GM15510 (cell line): ENCODE results near the gene MAP3K3.

Source experiments
- POLR2A ChIP-seq: IDR thresholded peaks from 3 replicates; pipeline ENCODE4 v1.6.1; 2011; ENCODE audit warnings: borderline replicate concordance; ENCODE audit not compliant: insufficient read length; ENCODE audit errors: extremely low read depth

Gene MAP3K3

GRCh38 chr17:63740464-63741142 is 118.4 kb downstream of the MAP3K3 start:
- TF ChIP-seq POLR2A: no peak

DNA sequence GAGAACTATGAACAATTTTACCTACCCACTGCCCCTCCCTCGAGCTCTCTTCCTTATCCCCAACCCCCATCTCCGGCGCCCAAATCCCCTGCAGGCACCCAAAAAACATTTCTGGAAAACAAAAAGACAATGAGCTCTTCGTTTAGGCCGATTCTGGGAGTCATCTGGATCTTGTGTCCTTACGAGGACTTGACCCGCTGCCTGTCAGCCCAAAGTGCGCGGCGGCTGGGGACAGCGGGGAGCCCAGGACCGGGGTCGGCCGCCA is 118.9 kb downstream of the MAP3K3 start:
- no peak for TF ChIP-seq POLR2A

DNA sequence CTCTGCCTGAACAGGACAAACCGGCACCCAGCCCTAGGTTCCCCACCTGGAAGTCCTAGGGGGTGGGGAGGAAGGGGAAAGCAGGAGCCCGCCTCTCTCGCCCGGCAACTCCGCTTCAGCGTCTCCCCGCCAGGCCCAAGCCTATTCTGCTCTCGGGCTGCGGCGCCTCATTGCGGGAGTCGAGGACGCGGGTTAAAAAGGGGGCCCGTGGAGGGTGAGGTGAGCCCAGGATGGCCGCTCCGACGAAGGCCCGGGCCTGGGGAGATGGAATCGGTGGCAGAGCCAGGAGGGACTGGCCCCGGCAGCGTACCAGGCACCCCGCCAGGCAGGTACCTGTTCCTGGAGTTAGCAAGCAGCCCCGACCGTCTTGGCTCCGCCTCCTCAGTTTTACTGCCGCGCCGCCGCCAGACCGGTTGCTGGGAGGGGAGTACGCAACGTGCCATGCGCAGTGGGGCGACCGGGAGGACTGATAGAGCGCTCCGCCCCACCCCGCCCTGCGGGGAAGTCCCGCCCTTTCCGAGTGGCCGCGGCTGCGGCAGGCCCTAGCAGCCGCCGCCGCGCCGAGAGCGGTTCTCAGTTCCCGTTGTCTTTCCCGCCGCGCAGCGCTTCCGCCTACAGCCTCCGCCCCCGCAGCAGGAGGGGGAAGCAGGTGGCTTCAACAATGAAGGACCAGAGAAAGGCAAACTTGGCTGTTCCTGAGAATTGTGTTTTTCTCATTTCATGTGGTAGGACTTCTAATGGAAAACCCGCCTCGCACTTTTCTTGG is 119.4 kb downstream of the MAP3K3 start, which contains the start of gene STRADA:
Gene STRADA, minus strand, starts transcription at position 392 of the 766 bp plus-strand sequence. CDS start 13,430 bp downstream, outside the sequence.
- TF ChIP-seq POLR2A: peak; percentile 96
